Loucy (cell line): ENCODE results near the gene HOXC5.
A peak's percentile ranks its signal among the peaks of the same experiment; 100 is the strongest.

Source experiments
- H2AFZ ChIP-seq: fragments of 200-600 bp; sonication (generic); 2 replicates; pipeline ENCODE4 v1.6.0; 2016; ENCODE audit warnings: antibody characterized with exemption, mild to moderate bottlenecking, low read length, moderate library complexity
- H3F3A ChIP-seq: fragments of 200-600 bp; 2 replicates; pipeline ENCODE4 v1.6.0; 2016; ENCODE audit warnings: antibody characterized with exemption, low read depth, mild to moderate bottlenecking
- H3K27me3 ChIP-seq: fragments of 200-600 bp; sonication (generic); 2 replicates; pipeline ENCODE4 v1.6.1; 2014; ENCODE audit warnings: low read length, mild to moderate bottlenecking; ENCODE audit not compliant: insufficient read depth, poor library complexity, severe bottlenecking
- H3K36me3 ChIP-seq: fragments of 200-600 bp; sonication (generic); 2 replicates; pipeline ENCODE4 v1.6.1; 2016; ENCODE audit warnings: low read length; ENCODE audit not compliant: insufficient read depth
- H3K4me1 ChIP-seq: fragments of 200-600 bp; sonication (generic); 2 replicates; pipeline ENCODE4 v1.5.1; 2014; ENCODE audit warnings: low read length, mild to moderate bottlenecking; ENCODE audit not compliant: insufficient read depth, poor library complexity, severe bottlenecking
- H3K4me2 ChIP-seq: fragments of 200-600 bp; sonication (generic); 2 replicates; pipeline ENCODE4 v1.6.0; 2014; ENCODE audit warnings: antibody characterized with exemption, low read length, low read depth, mild to moderate bottlenecking; ENCODE audit not compliant: poor library complexity, severe bottlenecking
- H3K4me3 ChIP-seq: fragments of 200-600 bp; sonication (generic); 2 replicates; pipeline ENCODE4 v1.5.1; 2014; ENCODE audit warnings: low read length, mild to moderate bottlenecking, mixed read lengths; ENCODE audit not compliant: poor library complexity, severe bottlenecking
- H3K79me2 ChIP-seq: fragments of 200-600 bp; sonication (generic); 2 replicates; pipeline ENCODE4 v1.6.1; 2014; ENCODE audit warnings: low read length; ENCODE audit not compliant: insufficient read depth
- H3K9ac ChIP-seq: fragments of 200-600 bp; sonication (generic); 2 replicates; pipeline ENCODE4 v1.6.0; 2014; ENCODE audit warnings: mild to moderate bottlenecking, low read depth, low read length, moderate library complexity; ENCODE audit not compliant: poor library complexity, severe bottlenecking
- H3K9me2 ChIP-seq: fragments of 200-600 bp; sonication (generic); replicated peaks from 2 replicates; pipeline ENCODE4 v1.6.1; 2016; ENCODE audit warnings: low read depth, low read length, mixed read lengths
- H3K9me3 ChIP-seq: fragments of 200-600 bp; sonication (generic); 2 replicates; pipeline ENCODE4 v1.6.1; 2014; ENCODE audit warnings: mild to moderate bottlenecking, antibody characterized with exemption, low read length, low read depth; ENCODE audit not compliant: insufficient read depth
- H4K20me1 ChIP-seq: fragments of 200-600 bp; sonication (generic); 2 replicates; pipeline ENCODE4 v1.6.0; 2014; ENCODE audit warnings: antibody characterized with exemption, low read length, mild to moderate bottlenecking; ENCODE audit not compliant: insufficient read depth, poor library complexity, severe bottlenecking
- CTCF ChIP-seq: fragments of 200-600 bp; sonication (generic); conservative IDR thresholded peaks from 2 replicates; pipeline ENCODE4 v1.5.1; 2014; ENCODE audit warnings: mild to moderate bottlenecking, antibody characterized with exemption, low read length
- EZH2phosphoT487 ChIP-seq: fragments of 200-600 bp; IDR thresholded peaks from 2 replicates; pipeline ENCODE4 v1.6.1; 2018; ENCODE audit warnings: antibody characterized with exemption, mild to moderate bottlenecking, moderate library complexity, borderline replicate concordance

The HOXC5 gene

GRCh38 chr12:54033106-54033979 lies 493 bp downstream of the HOXC5 start:
- no peaks in the 10 kb centered on the region for H3K9me2 ChIP-seq
- H3F3A ChIP-seq: peaks cover 20% of the 10 kb centered on the region
- H3K4me1 ChIP-seq: peaks cover 52% of the 10 kb centered on the region
- H2AFZ ChIP-seq: no peak overlapping the region
- peaks cover 32% of the 10 kb centered on the region; the same call in 1 of the 2 replicates for H3K36me3 ChIP-seq
- no peak for TF ChIP-seq CTCF
- TF ChIP-seq EZH2phosphoT487: no peak
- no peaks in the 10 kb centered on the region for H3K27me3 ChIP-seq
- H3K9me3 ChIP-seq: no peaks in the 10 kb centered on the region
- H3K9ac ChIP-seq: peak overlapping the region; percentile 56
- peak overlapping the region; percentile 71 for H3K4me2 ChIP-seq
- peak overlapping the region; percentile 67 for H3K4me3 ChIP-seq
- H3K79me2 ChIP-seq: peaks cover 48% of the 10 kb centered on the region
- H4K20me1 ChIP-seq: peaks cover 33% of the 10 kb centered on the region

GRCh38 chr12:54033980-54034784 lies 1.3 kb downstream of the HOXC5 start:
- peaks cover 20% of the 10 kb centered on the region for H3F3A ChIP-seq
- H4K20me1 ChIP-seq: peaks cover 26% of the 10 kb centered on the region
- peaks cover 48% of the 10 kb centered on the region for H3K79me2 ChIP-seq
- H3K27me3 ChIP-seq: no peaks in the 10 kb centered on the region
- peaks cover 25% of the 10 kb centered on the region; the same call in 1 of the 2 replicates for H3K36me3 ChIP-seq
- H3K4me3 ChIP-seq: peak overlapping the region; percentile 67
- no peaks in the 10 kb centered on the region for H3K9me2 ChIP-seq
- H3K9ac ChIP-seq: peak overlapping the region; percentile 56
- no peaks in the 10 kb centered on the region for H3K9me3 ChIP-seq
- TF ChIP-seq CTCF (no peak), EZH2phosphoT487 (no peak)
- H2AFZ ChIP-seq: no peak overlapping the region
- peak overlapping the region; percentile 71 for H3K4me2 ChIP-seq
- peaks cover 60% of the 10 kb centered on the region for H3K4me1 ChIP-seq

- no peaks in the 10 kb centered on the region for H3K27me3 ChIP-seq
- H3K79me2 ChIP-seq: peaks cover 52% of the 10 kb centered on the region
- H3K4me1 ChIP-seq: peaks cover 67% of the 10 kb centered on the region
- peaks cover 20% of the 10 kb centered on the region for H3F3A ChIP-seq
- H3K4me3 ChIP-seq: no peak overlapping the region
- peaks cover 20% of the 10 kb centered on the region; the same call in 1 of the 2 replicates for H3K36me3 ChIP-seq
- H3K4me2 ChIP-seq: peak overlapping the region; percentile 95
- peak overlapping the region; percentile 85 for H3K9ac ChIP-seq
- no peak overlapping the region for H2AFZ ChIP-seq
- H3K9me2 ChIP-seq: no peaks in the 10 kb centered on the region
- no peaks in the 10 kb centered on the region for H3K9me3 ChIP-seq
- no peak for TF ChIP-seq EZH2phosphoT487
- no peak for TF ChIP-seq CTCF
- peaks cover 29% of the 10 kb centered on the region for H4K20me1 ChIP-seq
Observed at GRCh38 chr12:54034785-54035310, 2.0 kb downstream of the HOXC5 start.
